DMS79 treated with DMSO at 0.1 percent for 48 hours (cell line): ENCODE measurements around the gene VPS13D.

Experiments
- DNase-seq: peaks from one replicate; lab custom pipeline; 2025; lab: John Stamatoyannopoulos, UW

VPS13D gene

GRCh38 chr1:12407050-12407961 lies 177.5 kb downstream of the VPS13D start:
- no peak for DNase-seq

- no peak for DNase-seq
Measured at GRCh38 chr1:12407962-12408454, 178.2 kb downstream of the VPS13D start.

GRCh38 chr1:12408662-12409061 lies 178.8 kb downstream of the VPS13D start:
- DNase-seq, result no peak

- no peak for DNase-seq
Measured at GRCh38 chr1:12409681-12410080, 179.9 kb downstream of the VPS13D start.

GRCh38 chr1:12410351-12410750 lies 180.5 kb downstream of the VPS13D start:
- DNase-seq, result no peak

- DNase-seq, result no peak
Measured at GRCh38 chr1:12411098-12411497, 181.3 kb downstream of the VPS13D start.

- DNase-seq, result no peak
Measured at GRCh38 chr1:12411747-12412146, 181.9 kb downstream of the VPS13D start.

GRCh38 chr1:12412439-12412838 lies 182.6 kb downstream of the VPS13D start:
- no peak for DNase-seq

- no peak for DNase-seq
Measured at GRCh38 chr1:12413664-12414410, 184.0 kb downstream of the VPS13D start.

GRCh38 chr1:12414444-12415018 lies 184.7 kb downstream of the VPS13D start:
- no peak for DNase-seq

GRCh38 chr1:12415038-12415466 lies 185.2 kb downstream of the VPS13D start:
- no peak for DNase-seq

- no peak for DNase-seq
Measured at GRCh38 chr1:12416101-12416500, 186.3 kb downstream of the VPS13D start.

- DNase-seq, result peak; percentile 62
Measured at GRCh38 chr1:12416744-12417143, 186.9 kb downstream of the VPS13D start.

GRCh38 chr1:12417389-12417788 lies 187.6 kb downstream of the VPS13D start:
- DNase-seq, result no peak

- no peak for DNase-seq
Measured at GRCh38 chr1:12420171-12420570, 190.3 kb downstream of the VPS13D start.

- no peak for DNase-seq
Measured at GRCh38 chr1:12422488-12422887, 192.7 kb downstream of the VPS13D start.

- DNase-seq, result no peak
Measured at GRCh38 chr1:12424087-12424529, 194.3 kb downstream of the VPS13D start.

GRCh38 chr1:12424793-12425192 lies 195.0 kb downstream of the VPS13D start:
- no peak for DNase-seq

GRCh38 chr1:12426030-12426429 lies 196.2 kb downstream of the VPS13D start:
- no peak for DNase-seq

- DNase-seq, result no peak
Measured at GRCh38 chr1:12428334-12428733, 198.5 kb downstream of the VPS13D start.

- DNase-seq, result no peak
Measured at GRCh38 chr1:12430525-12430924, 200.7 kb downstream of the VPS13D start.

GRCh38 chr1:12432897-12433296 lies 203.1 kb downstream of the VPS13D start:
- no peak for DNase-seq
